Right renal pelvis (tissue), 4 donors: Measurements from ENCODE around the gene VAV3. TPM values are rescaled to one million over a fixed set of nuclear protein-coding genes. Genes with fewer than 3 reads are reported as not detected.

Experiments
- DNase-seq, 4 donors: peaks; one replicate each; pipeline ENCODE4 v3.0.0-alpha.2; 2013; ENCODE audit warnings: low read depth in 4 of 4, low spot score in 3 of 4, missing footprints in 1 of 4
- polyA plus RNA-seq, 4 donors: library from polyadenylated mRNA; unstranded; fragments of 120-200 nt; gene quantifications; one replicate each; pipeline ENCODE4 v1.2.1, GENCODE V29; 2013; ENCODE audit not compliant: insufficient read length in 4 of 4

VAV3 gene
- polyA plus RNA-seq, 4 donors, result 129 to 151 (median 145) TPM

DNA sequence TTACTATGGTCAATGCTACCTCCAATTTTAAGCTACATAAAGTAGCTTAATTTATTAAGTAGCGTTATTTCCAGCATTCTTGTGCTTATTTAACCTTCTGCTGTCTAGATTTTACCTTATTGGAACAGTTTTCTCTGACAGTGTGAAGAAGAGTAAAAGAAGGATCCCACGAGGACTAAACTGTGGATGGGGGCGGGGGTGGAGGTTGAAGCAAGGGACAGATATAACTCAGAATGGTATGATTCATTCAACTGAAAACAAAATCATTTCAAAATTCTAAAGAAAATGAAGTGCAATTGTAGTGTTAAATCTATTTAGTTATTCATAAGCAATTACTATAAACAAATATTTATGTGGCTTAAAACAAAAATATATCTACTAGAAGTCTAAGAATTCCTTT, 11.5 kb upstream of the VAV3 start:
- no peak for DNase-seq

DNA sequence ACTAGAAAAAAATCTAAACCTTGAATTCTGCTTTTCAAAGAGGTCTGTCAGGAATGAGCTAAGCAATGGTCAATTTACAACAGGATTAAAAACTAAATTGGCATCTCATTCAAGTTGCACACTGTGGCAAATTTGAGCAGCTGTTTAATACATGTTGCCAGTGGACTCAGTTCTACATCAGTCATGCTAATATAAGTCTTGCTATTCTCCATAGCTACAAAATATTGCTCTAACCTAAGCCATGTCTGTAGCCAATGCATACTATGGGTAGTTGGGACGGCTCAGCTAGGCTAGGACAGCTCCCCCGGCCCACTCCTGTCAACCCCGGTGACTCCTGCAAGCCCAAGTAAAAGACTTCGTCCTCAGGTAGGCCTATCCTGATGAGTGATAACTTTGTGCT, 10.9 kb upstream of the VAV3 start:
- no peak for DNase-seq

DNA sequence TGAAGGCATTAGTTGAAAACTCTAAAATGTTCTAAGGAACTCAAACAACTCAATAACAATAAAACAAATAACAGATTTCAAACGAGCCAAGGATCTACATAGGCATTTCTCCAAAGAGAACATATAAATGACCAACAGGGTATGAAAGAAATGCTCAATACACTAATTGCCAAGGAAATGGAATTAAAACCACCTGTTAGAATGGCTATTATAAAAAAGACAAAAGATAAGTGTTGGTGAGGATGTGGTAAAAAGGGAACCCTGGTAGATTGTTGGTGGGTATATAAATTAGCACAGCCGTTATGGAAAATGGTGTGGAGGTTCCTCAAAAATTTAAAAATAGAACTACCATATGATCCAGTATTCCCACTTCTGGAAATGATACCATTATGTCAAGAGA, 9.1 kb upstream of the VAV3 start:
- DNase-seq, result no peak

DNA sequence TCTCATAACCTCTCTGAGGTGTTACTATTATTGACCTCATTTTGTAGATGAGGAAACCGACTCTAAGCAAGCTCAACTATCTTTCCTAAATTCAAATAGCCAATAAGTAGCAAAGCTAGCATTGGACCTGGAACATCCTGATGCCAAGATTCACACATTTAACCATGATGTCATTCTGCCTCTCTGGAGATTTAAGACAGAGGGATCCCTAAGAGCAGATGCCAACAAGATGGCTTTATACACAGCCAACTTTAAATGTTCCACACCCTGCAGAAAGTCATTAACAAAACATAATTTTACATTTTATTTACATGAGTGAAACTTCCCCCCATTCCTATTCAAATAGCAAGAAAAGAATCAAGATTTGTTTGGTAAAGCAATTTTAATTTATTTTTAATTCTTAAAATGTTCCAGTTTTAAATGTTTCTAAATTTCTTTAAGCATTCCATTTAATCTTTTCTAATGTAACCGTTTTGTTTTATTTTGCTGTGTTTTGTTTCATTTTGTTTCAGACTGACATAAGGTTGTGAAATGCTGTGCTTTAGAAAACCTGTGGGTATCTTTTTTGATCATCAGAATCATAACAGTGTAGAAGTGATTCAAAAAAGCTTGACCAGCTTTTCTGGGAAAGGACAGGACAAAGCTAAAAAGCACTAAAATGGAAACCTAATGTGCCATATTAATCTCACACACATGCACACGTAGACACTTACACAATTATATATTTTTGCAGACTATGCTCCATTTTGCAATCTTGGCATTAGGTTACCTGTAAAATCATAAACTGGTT, 7.6 kb upstream of the VAV3 start:
- no peak for DNase-seq

DNA sequence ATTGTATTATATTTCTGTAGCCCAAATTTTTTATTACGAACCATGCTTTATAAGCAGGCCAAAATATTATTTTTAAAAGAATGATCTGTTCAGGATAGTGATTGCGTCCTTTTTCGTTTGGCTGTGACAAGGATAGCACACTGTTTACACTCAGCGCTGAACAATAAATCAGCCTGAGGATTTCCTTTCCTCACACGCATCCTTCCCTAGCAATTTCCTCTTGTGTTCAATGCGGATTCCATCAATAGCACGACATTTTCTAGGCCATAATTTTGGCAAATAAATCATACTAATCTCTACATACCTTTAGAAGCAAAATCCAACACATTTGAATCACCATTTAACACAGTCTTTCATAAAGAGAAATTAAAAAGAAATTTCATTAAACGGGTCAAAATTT, 1.6 kb upstream of the VAV3 start:
- no peak for DNase-seq

DNA sequence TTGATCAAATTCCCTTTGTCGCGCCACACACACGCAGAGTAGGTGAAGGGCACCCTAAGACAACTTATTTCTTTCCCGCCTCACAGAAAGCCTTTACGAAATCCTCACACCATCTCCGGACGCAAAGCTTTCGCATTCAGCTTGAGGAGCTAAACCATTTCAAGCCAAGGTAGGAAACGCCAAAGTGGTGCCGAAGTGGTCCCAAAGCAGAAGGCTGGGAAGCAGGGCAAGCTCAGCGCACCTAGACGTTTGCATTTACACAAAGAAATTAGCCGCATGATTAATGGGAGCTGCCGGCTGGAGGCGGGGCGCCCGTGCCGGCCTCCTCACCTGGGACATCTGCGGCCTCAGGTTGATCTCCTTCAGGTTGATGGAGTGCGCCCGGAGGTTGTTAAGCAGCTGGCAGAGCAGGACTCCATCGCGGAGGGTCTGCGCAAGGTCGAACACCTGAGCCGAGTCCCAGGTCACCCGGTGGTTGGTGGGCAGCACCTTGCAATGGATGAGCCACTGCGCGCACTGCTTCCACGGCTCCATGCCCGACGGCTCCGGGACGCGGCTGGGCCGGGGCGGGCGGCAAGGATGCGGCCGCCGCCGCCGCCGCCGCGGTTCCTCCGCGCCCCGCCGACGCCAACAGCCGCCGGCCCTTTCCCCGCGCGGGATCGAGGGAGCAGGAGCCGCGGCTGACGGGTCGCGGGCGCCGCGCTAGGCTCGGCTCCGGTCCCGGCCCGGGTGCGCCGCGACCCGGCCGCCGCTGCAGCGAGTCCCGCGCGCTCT, 457 bp downstream of the VAV3 start:
- no peak for DNase-seq

DNA sequence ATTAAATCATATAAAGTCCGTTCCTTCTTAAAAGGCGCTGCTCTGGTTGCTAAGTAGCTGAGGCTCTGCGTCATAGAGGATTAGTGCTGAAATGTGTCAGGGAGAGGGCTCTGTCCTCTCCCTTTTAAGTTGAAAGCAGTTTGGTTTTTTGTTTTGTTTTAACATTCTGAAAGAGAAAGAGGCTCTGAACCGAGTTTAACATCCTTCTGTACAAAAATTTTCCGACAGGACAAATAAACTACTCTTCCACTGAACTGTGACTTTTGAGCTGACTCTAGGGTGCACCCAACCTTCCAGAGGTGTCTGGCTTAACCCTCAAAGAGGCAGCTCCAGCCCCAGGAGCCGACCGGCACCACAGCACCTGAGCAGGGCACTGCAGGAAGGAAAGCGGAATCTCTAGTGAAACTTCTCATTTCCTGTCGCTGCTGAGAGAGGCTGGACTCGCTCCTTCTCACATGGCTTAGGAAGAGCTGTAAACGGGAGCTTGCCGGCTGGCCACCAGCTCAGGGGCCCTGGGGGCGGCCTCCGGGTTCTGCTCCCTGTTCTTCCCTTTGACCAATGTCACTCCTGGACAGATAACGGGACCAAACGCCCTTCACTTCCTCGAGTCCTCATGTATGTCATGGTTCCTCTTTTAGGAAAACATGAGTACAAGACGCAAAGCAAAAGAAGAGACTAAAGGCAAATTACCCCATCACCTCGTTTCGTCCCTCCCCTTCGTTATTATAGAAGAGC, 1.2 kb downstream of the VAV3 start:
- DNase-seq, result no peak

DNA sequence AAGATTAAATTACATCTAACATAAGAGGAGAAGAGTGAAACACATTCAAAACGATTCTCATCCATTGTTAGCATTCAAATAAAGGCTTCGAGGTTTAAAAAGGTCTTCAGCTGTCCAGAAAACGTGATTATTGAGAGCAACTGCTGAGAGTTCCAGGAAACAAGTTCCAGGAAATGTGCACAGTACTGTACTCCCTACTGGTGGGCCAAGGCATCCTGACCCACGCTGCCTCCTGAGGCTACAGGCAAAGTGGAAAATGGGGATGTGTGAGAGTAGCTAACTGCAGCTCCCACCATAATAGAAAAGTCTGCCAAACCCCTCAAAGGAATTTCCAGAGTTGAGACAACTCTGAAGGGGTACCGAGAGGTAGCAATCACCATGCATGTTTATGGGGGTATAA, 2.0 kb downstream of the VAV3 start:
- DNase-seq, result no peak

DNA sequence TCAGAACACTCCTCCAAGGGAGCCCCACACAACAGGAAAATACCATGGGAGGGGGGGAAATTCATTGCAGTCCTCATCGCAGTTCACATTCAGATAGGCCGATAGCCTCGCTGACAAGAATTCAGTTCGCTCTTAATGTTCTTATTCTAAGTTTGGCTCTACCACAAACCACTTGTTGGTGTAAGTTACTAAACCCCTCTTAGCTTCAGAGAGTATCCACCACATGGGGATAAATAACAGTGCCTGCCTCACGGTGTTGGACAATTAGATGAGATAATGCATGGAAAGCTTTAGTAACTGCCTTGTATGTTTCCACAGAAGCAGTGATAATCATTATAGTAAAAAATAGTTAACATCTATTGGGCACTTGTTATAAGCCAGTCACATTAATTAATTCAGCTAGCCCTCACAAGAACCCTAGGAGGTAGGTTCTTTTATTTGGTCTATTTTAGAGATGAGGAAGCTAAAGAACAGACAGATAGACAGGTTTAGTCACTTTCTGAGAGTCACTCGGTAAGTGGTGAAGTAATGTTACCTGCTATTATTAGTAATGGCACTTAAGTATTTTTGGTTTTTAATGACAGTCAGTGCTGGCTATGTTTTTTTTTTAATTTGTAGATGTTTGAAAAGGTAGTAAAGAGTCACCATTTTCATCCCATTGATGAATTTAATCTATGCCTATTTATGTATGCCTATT, 10.1 kb downstream of the VAV3 start:
- DNase-seq, result no peak

DNA sequence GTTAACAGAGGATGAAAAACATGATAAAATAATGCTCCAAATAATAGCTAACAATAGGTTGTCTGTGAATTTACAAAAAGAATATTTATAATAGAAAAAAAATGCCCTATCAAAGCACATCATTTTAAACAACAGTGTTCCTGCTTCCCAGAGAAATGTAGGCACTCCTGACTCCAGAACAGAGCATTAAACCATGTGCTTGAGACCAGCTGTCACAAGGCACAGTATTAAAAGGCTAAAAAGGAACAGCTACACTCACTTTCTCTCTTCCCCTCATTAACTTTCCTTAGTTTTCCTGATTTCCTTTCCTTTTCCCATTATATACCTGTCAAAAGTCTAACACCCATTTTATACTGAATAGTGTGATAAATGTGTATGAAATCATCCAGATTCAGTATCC, 10.9 kb downstream of the VAV3 start:
- no peak for DNase-seq

DNA sequence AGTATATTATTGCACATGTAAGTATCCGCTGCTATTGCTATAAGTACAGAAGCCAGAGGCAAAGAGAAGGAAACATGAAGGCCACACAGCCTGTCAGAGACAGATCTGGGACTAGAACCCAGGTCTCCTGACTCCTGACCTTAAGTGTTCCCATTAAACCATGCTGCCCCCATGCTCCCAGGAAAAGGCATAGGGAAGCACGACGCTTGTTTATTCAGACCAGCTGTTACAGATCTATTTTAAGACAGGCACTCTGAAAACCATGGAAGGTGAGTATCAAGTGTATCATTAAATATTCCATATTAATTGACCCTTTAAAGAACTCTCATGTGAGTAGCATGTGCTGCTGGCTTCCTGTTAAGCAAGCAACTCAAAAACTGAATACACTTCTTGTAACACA, 11.4 kb downstream of the VAV3 start:
- DNase-seq, result no peak

DNA sequence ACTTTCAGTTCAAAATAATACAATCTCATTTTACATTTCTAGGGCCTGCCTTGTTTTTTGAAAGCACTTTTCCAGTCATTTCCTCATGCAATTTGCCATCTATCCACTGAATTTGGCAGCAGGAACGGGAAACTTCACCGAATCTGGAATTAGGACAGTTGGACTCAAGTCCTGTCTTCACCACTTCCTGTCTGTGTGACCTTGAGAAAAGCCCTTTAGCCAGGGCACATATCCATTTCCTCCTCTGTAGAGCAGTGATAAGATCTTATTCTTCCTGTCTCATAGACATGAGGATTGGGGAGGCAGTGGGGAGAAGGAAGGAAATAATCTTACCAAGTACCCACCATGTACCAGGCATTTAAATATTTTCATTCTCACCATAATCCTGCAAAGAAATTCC, 12.0 kb downstream of the VAV3 start:
- no peak for DNase-seq

DNA sequence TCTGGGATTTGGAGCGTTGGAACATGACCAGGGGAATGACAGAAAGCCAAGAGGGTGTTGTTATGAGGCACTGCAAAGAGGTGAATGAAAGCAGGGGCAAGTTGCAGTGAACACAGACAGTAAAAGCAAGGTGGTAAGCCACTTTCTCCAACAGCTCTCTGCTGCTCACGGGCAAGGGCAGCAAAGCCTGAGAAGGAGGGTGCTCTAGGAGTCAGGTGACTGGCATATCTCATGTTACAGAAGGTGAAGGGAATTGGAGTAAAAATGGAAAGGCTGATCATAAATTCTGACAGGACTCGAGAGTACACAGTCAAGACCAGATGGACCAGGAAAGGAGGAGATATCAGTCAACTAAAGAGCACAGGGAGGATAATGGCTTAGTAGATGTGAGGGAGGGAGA, 14.5 kb downstream of the VAV3 start:
- no peak for DNase-seq

DNA sequence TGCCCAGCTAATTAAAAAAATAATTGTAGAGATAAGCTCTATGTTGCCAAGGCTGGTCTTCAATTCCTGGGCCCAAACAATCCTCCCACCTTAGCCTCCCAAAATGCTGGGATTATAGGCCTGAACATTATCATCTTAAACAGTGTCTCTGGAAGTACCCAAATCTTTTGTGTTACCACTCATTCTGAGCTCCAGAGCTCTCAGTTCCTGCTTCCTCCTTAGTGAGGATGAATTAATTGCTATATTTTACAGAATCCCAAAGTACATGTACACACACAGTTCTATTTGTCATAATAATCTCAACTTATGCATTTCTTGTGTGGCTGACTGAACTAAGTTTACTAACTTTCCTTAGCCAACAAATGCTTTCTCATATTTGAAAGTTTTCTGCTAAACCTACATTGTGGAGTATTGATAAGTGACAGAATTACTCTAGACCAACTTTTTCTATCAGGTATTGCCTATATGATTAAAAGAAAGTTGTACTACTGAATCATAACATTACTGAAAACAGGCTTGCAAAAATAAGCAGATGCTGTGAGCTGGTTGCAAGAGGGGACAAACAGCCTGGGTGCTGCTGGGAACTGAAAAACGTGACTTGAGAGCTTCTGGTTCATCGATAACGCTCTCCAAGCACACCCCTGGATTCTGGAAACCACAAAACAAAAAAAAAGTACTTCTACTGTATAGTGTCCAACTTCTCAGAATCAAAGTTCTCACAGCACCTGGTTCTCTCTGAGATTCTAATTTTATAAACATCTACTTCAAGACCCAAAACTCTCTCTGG, 15.3 kb downstream of the VAV3 start:
- DNase-seq, result no peak

DNA sequence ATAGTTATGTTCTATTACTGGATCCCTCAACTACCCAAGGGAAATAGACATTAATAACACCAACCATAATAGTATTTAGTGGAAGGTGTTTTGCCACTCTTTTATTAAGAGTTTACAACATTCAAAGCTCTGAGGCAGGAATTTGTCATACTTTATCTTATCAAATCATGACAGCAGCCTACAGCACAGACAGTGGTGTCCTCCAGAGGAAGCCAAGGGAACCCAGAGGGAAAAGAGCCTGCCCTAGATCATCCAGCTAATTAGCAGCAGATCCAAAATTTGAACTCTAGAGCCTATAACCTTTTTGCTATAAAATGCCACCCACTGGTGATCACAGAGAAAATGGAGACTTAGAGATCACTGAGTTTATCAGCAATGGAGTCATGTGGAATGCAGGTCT, 18.2 kb downstream of the VAV3 start:
- DNase-seq, result no peak

DNA sequence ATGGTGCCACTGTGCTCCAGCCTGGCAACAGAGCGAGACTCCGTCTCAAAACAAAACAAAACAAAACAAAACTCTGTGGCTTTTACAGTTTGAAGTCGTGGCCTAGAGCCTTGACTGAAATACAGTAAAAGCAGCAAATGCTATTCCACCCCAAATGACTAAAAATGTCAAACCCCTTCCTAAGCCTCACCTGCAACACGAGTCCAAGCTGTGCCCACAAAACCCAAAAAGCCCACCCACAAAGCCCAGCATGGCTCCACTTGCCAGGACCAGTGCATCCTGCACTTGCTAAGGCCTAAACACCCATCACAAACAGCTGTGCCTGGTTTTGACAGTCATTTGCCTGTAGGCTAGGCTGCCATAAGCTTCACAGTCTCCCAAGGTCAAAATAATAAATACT, 21.3 kb downstream of the VAV3 start:
- DNase-seq, result no peak

DNA sequence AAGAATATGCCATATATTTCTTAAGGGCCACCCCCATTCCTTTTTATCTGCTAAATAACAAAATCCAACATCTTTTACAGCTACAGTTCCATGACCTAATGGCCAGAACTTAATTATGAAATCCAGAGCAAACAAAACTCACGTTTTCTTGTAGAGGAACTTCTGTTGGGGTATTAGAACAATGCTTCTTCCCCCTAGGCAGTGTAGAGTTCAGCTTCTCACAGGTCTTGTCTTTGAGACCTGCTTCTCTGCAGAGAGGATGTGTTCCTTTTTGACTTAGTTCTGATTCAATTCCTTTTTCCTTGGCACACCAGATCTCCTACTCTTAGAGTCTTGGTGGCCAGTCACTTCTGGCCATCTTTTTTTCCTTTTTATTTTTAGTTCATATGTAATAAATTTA, 22.2 kb downstream of the VAV3 start:
- DNase-seq, result no peak

DNA sequence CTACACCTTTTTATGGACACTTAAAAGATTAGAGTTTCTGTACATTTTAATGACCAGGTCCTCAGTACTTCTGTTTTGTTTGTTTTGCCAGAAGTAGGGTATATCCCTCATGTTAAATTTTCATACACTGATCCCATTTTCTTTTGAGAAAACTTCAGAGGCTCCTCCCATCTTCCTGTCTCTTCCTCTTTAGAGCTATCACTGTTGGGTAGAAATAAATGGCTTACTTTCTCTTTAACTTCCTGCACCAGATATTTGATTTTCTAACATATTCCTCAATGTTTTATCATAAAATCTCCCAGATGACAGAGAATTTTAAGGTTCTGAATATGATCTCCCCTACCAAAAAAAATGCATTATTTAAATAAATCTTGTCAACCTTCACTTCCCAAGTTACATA, 23.4 kb downstream of the VAV3 start:
- no peak for DNase-seq

DNA sequence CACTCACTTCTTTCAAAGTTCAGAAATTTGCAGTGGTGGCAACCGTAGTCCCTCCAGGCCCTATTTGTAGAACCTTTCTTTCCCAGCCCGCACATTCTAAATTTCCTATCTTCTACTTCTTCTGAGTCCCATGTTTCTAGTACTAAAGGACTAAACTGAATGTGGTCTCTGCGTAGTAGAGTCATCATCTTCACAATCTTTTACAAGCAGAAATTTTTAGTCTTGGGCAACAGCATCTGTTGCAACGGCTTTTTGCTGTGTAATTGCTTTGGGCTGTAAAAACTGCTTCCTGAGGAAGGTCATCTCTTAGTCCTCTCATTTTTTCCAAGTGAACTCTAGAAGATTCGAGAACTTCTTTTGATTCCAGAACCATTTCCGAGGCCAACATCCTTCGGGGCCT, 23.9 kb downstream of the VAV3 start:
- DNase-seq, result no peak

DNA sequence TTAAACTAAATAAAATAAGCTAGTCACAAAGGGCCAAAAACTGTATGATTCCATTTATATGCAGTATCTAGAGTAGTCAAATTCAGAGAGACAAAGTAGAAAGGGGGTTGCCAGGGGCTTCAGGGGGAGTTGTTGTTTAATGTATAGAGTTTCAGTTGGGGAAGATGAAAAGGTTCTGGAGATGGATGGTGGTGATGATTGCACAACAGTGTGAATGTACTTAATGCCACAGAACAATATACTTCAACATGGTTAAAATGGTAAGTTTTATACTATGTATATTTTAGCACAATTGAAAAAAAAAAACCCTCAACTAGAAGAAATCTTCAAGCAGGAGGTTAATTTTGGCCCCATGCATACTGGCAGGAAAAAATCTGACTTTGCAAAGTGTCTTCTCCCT, 24.3 kb downstream of the VAV3 start:
- DNase-seq, result no peak
